Measurements from ENCODE around the gene ZGPAT. TPM values are rescaled to one million over a fixed set of nuclear protein-coding genes. Genes with fewer than 3 reads are reported as not detected.
A peak's percentile ranks its signal among the peaks of the same experiment; 100 is the strongest.

ZGPAT gene
- total and polyA plus RNA-seq, 2 of the 13 experiments (the other 11 are each of a cell fraction or from before 2014, with no cell fraction given) = 23.0 to 41.9 TPM

- no peak for TF ChIP-seq GRHL1 (CRISPR knock-in tag; conservative IDR thresholded peaks at IDR 0.05)
- no peak for TF ChIP-seq ZBTB40 (IDR thresholded peaks at IDR 0.05)
- TF ChIP-seq ZBTB40 (CRISPR knock-in tag; IDR thresholded peaks at IDR 0.05) = peak; percentile 56; the same call in 1 of the 2 replicates
- no peak for TF ChIP-seq ZKSCAN1 (IDR thresholded peaks at IDR 0.05; ENCODE audit: low read length)
- no peak for TF ChIP-seq ZNF3 (CRISPR knock-in tag; IDR thresholded peaks at IDR 0.05)
- peak; percentile 25; the same call in 1 of the 2 replicates for TF ChIP-seq HOXA3 (CRISPR knock-in tag; IDR thresholded peaks at IDR 0.05)
- no peak for TF ChIP-seq MAZ (IDR thresholded peaks at IDR 0.05; ENCODE audit: borderline replicate concordance, low read depth, low read length)
- TF ChIP-seq MAZ (CRISPR knock-in tag; IDR thresholded peaks at IDR 0.05; ENCODE audit: low read depth) = peak; percentile 6; the same call in 1 of the 2 replicates
- TF ChIP-seq FIP1L1 (IDR thresholded peaks at IDR 0.05; ENCODE audit: borderline replicate concordance, insufficient read depth, low read depth, low read length) = peak; percentile 90; the same call in 1 of the 2 replicates
Measured at GRCh38 chr20:63736893-63737694, 29.3 kb downstream of the ZGPAT start (continued).
